K562 (cell line): ENCODE results near the gene RNF217. TPM values are rescaled to one million over a fixed set of nuclear protein-coding genes. Genes with fewer than 3 reads are reported as not detected.

Source experiments
- ATAC-seq: fragments of 200-7000 bp; cut with Tn5 transposase; 3 replicates; pipeline ENCODE4 v1.9.1; 2020; ENCODE audit warnings: moderate library complexity
- BruUV-seq: library from RNA; stranded (reverse); fragments of 400-500 nt; replicated peaks from 2 replicates; lab custom pipeline; 2021; lab: Mats Ljungman, UMichigan
- CTCF ChIA-PET: fragments of 300-600 bp; formaldehyde crosslinking; extraction: SDS; loops from one replicate; lab custom pipeline; 2021; ENCODE audit warnings: low intra/inter-chr PET ratio; lab: Yijun Ruan, JAX
- POLR2A ChIA-PET: fragments of 300-600, 350-650 bp; sonication (Branson Sonifier 250); formaldehyde crosslinking; extraction: SDS; loops from one replicate; lab custom pipeline; 2021; ENCODE audit warnings: antibody characterized with exemption, inconsistent platforms; lab: Yijun Ruan, JAX
- DNase-seq, 4 experiments: peaks; one replicate each; pipeline versions ENCODE4 v3.0.0 to v3.0.0-alpha.2; 2011 to 2018; ENCODE audit warnings: low spot score in 3 of 4, mixed read lengths in 3 of 4; ENCODE audit errors: extremely low read depth in 1 of 4
- FAIRE-seq: peaks from 2 replicates; lab custom pipeline; 2011; peaks lifted over from hg19 to GRCh38; lab: Jason Lieb, UNC
- H2AFZ ChIP-seq: 2 replicates; pipeline ENCODE4 v1.6.0; 2011; ENCODE audit warnings: low read depth, low read length, control low read depth, inconsistent platforms
- H3K27ac ChIP-seq: fragments of 200-600 bp; 3 replicates; pipeline ENCODE4 v1.8.0; 2011; ENCODE audit warnings: low read depth, mild to moderate bottlenecking, control low read depth, inconsistent platforms, low read length, moderate library complexity, mixed read lengths; ENCODE audit errors: extremely low read depth
- H3K27me3 ChIP-seq, 2 experiments: fragments of 300-600 bp in 1 of 2; 2 replicates in 1 of 2; 3 replicates in 1 of 2; pipeline versions ENCODE4 v1.6.0 to v1.8.0; 2011; ENCODE audit warnings: inconsistent platforms in 2 of 2, low read length in 2 of 2, mild to moderate bottlenecking in 1 of 2, mixed read lengths in 1 of 2, moderate library complexity in 1 of 2; ENCODE audit not compliant: control insufficient read depth in 2 of 2, insufficient read depth in 2 of 2
- H3K36me3 ChIP-seq: fragments of 300-600 bp; 3 replicates; pipeline ENCODE4 v1.8.0; 2011; ENCODE audit warnings: mild to moderate bottlenecking, low read length, inconsistent platforms; ENCODE audit not compliant: control insufficient read depth, insufficient read depth
- H3K4me1 ChIP-seq, 2 experiments: fragments of 200-600 bp in 1 of 2; replicated peaks in 1 of 2; 2 replicates in 1 of 2; 3 replicates in 1 of 2; pipeline versions ENCODE4 v1.5.1 to v1.8.0; 2011; ENCODE audit warnings: inconsistent platforms in 2 of 2, low read length in 2 of 2, mild to moderate bottlenecking in 1 of 2, mixed read lengths in 1 of 2, moderate library complexity in 1 of 2; ENCODE audit not compliant: control insufficient read depth in 2 of 2, insufficient read depth in 2 of 2
- H3K4me2 ChIP-seq: 2 replicates; pipeline ENCODE4 v1.6.1; 2011; ENCODE audit warnings: low read length, control low read depth, inconsistent platforms, mixed read lengths; ENCODE audit not compliant: insufficient read depth
- H3K4me3 ChIP-seq: fragments of 200-600 bp; sonication (generic), shearing (Covaris generic); 2 replicates; pipeline ENCODE4 v1.5.1; 2016; ENCODE audit warnings: control low read depth, inconsistent platforms
- H3K79me2 ChIP-seq: fragments of 200-600 bp; 3 replicates; pipeline ENCODE4 v1.8.0; 2011; ENCODE audit warnings: low read length, inconsistent platforms; ENCODE audit not compliant: control insufficient read depth, insufficient read depth
- H3K9ac ChIP-seq, 2 experiments: 2 replicates each; pipeline versions ENCODE4 v1.6.0 to v1.6.1; 2011; ENCODE audit warnings: low read depth in 2 of 2, low read length in 2 of 2, control low read depth in 1 of 2, inconsistent platforms in 1 of 2, mild to moderate bottlenecking in 1 of 2, mixed read lengths in 1 of 2; ENCODE audit not compliant: insufficient read depth in 1 of 2
- H3K9me1 ChIP-seq: one replicate; pipeline ENCODE4 v1.6.0; 2011; ENCODE audit warnings: inconsistent platforms, mild to moderate bottlenecking, low read length, moderate library complexity; ENCODE audit not compliant: control insufficient read depth, insufficient read depth
- H3K9me3 ChIP-seq: replicated peaks from 2 replicates; pipeline ENCODE4 v1.5.1; 2011; ENCODE audit warnings: low read depth, low read length, inconsistent platforms; ENCODE audit not compliant: control insufficient read depth, insufficient read depth
- H4K20me1 ChIP-seq: replicated peaks from 2 replicates; pipeline ENCODE4 v1.6.1; 2011; ENCODE audit warnings: low read length, inconsistent platforms, mixed read lengths; ENCODE audit not compliant: control insufficient read depth, insufficient read depth
- ATF6 ChIP-seq: sonication (generic); formaldehyde crosslinking; IDR thresholded peaks from 2 replicates; pipeline ENCODE4 v1.4.0; 2020; ENCODE audit warnings: mild to moderate bottlenecking, missing genetic modification reagents
- HNRNPUL1 ChIP-seq: fragments of 200-400 bp; formaldehyde crosslinking; IDR thresholded peaks from 2 replicates; pipeline ENCODE4 v1.6.1; 2017; ENCODE audit warnings: low read length
- MLLT1 ChIP-seq, 2 experiments: fragments of 450-650 bp; IDR thresholded peaks; 2 replicates each; pipeline ENCODE4 v1.6.1; 2016
- NEUROD1 ChIP-seq: fragments of 150-350 bp; IDR thresholded peaks from 2 replicates; pipeline ENCODE4 v1.6.1; 2014; ENCODE audit warnings: borderline replicate concordance, low read length, low read depth; ENCODE audit not compliant: partially characterized antibody
- NFATC3 ChIP-seq: fragments of 450-650 bp; IDR thresholded peaks from 2 replicates; pipeline ENCODE4 v1.6.1; 2017; ENCODE audit warnings: mild to moderate bottlenecking
- PCBP1 ChIP-seq: fragments of 200-400 bp; formaldehyde crosslinking; IDR thresholded peaks from 2 replicates; pipeline ENCODE4 v1.6.1; 2018; ENCODE audit warnings: mild to moderate bottlenecking, low read depth, low read length; ENCODE audit not compliant: poor library complexity, severe bottlenecking
- TBL1XR1 ChIP-seq, 2 experiments: IDR thresholded peaks; 2 replicates each; pipeline ENCODE4 v1.6.1; 2012; ENCODE audit warnings: improper control_type of control experiment in 2 of 2, low read length in 2 of 2, mild to moderate bottlenecking in 1 of 2
- WGBS: fragments of 100-300 bp; shearing (Covaris generic); methylation state at CpG from one replicate; pipeline ENCODE4 v1.1.6; 2016; ENCODE audit warnings: low coverage, mixed read lengths; ENCODE audit not compliant: insufficient coverage; ENCODE audit errors: missing lambda C conversion rate; 5-methylcytosine and 5-hydroxymethylcytosine counted together
- in situ Hi-C: fragments of 300-500 bp; cut with MboI; formaldehyde crosslinking; loops from 4 replicates; pipeline ENCODE4 v1.15.0; 2018; ENCODE audit warnings: inconsistent platforms, mixed read lengths
- intact Hi-C: fragments of 100-400 bp; cut with micrococcal nuclease; formaldehyde crosslinking; loops from 2 replicates; pipeline ENCODE4 v1.14.2; 2022
- polyA plus RNA-seq, 8 experiments: library from polyadenylated mRNA; depleted of rRNA in 4 of 8; stranded (reverse) in 5 of 8; unstranded in 3 of 8; fragments of >200 nt; fragmentation: Nextera tagmentation in 2 of 8; fragmentation: Illumina TruSeq in 1 of 8; extraction: Ambion mirVana in 2 of 8; extraction: Trizol in 1 of 8; gene quantifications; 2 replicates each; pipeline versions ENCODE4 v1.2.1 to v1.2.3, GENCODE V29; 2011 to 2014; ENCODE audit warnings: inconsistent platforms in 1 of 8, missing spikeins in 1 of 8
- total RNA-seq, 7 experiments: library from RNA; depleted of rRNA in 6 of 7; stranded (reverse); fragments of >200 nt in 6 of 7; fragmentation: Illumina TruSeq in 2 of 7; extraction: Trizol in 2 of 7; gene quantifications; 2 replicates each; pipeline versions ENCODE4 v1.2.1 to v1.2.3, GENCODE V29; 2011 to 2021; ENCODE audit warnings: low replicate concordance in 1 of 7

RNF217 gene
- total and polyA plus RNA-seq, 9 of the 15 experiments (the other 6 are each of a cell fraction or from before 2014, with no cell fraction given), result 2.9 to 25.6 (median 12.0) TPM

GRCh38 chr6:124973780-124974179, 11.5 kb downstream of the RNF217 start:
- Histone ChIP-seq H3K27me3 (no peaks in the 10 kb centered on the region), H3K79me2 (peaks cover 92% of the 10 kb centered on the region), H4K20me1 (no peaks in the 10 kb centered on the region), H3K27ac (no peak overlapping the region), H3K9me1 (no peaks in the 10 kb centered on the region), H3K9ac (peak overlapping the region in 1 of 2 experiments; percentile 31; a peak in 1 of 4 replicates), H3K4me1 (peaks cover 0 to 2% of the 10 kb centered on the region in 2 experiments; a peak in 1 of 5 replicates), H3K4me2 (no peak overlapping the region), H3K4me3 (no peak overlapping the region), H3K36me3 (peaks cover 77% of the 10 kb centered on the region), H2AFZ (no peak overlapping the region), H3K9me3 (peaks cover 7% of the 10 kb centered on the region)
- no peak for ATAC-seq
- 95% methylated on average over 6 of the region's 6 CpGs for WGBS
- no peak for FAIRE-seq
- BruUV-seq, result no TSS peak
- no peak for DNase-seq
- in situ Hi-C loops (no loop called here), intact Hi-C loops (no loop called here)
- ChIA-PET POLR2A (interaction anchor here (0.6 to 1.3 kb wide), 2 partner anchors 8 to 165 kb away, joined by 3 to 5 read pairs; no protein-coding TSS in a partner anchor), CTCF (no interaction called here)
- TF ChIP-seq ATF6 (CRISPR knock-in tag) (no peak), PCBP1 (no peak), HNRNPUL1 (no peak), NEUROD1 (no peak), MLLT1 (IDR thresholded peaks at IDR 0.05) (no peak), NFATC3 (no peak), TBL1XR1 (IDR thresholded peaks at IDR 0.05; ENCODE audit: low read length in 2 of 2) (no peak)
